Spleen (tissue), 7 donors: ENCODE measurements around the gene TMEM120B.

Experiments used
- POLR2A ChIP-seq, 3 donors: fragments of 450-650 bp; IDR thresholded peaks; one replicate each; pipeline ENCODE4 v1.5.1; 2017; ENCODE audit warnings: antibody characterized with exemption in 3 of 3, mild to moderate bottlenecking in 1 of 3
- POLR2AphosphoS5 ChIP-seq, 3 donors: sonication (generic); formaldehyde crosslinking; IDR thresholded peaks; one replicate each; pipeline ENCODE4 v1.5.1; 2017; ENCODE audit warnings: antibody characterized with exemption in 3 of 3
- TF ChIP-seq, protein P1 (sequence below), 11 experiments: fragments of 200-600 bp in 7 of 11; fragments of 450-650 bp in 4 of 11; sonication (generic) in 4 of 11; IDR thresholded peaks in 8 of 11; conservative IDR thresholded peaks in 3 of 11; 1 replicate in 7 of 11; 2 replicates in 4 of 11; pipeline versions ENCODE4 v1.4.0 to v1.8.0; 2016 to 2021; ENCODE audit warnings: antibody characterized with exemption in 11 of 11, inconsistent platforms in 4 of 11, mild to moderate bottlenecking in 1 of 11
- donor health status: DM: no; HTN: no; CAD: no; lungs with moderate emphysema.
- donor health status: DM: no; HTN: no; CAD: no.
- donor health status: DM: no; HTN: no; CAD: no.

DNA sequence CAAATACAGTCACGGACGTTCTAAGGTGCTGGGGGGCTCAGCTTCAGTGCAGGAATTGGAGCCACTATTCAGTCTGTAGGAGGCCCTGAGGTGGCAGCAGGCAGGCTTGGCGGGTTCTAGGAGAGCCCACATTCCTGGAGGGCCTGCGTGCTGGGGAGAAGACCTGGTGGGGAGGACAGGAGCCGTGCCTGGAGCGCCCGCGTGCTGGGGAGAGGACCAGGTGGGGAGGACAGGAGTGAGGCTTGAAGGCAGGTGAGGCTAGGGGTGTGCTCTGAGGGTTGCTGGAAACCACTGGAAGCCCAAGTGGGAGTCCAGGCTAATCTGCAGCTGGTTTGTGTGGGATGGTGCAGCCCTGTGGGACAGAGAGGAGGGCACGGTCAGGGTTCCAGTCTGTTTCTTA is 57.8 kb downstream of the TMEM120B start:
- TF ChIP-seq, protein P1, sequence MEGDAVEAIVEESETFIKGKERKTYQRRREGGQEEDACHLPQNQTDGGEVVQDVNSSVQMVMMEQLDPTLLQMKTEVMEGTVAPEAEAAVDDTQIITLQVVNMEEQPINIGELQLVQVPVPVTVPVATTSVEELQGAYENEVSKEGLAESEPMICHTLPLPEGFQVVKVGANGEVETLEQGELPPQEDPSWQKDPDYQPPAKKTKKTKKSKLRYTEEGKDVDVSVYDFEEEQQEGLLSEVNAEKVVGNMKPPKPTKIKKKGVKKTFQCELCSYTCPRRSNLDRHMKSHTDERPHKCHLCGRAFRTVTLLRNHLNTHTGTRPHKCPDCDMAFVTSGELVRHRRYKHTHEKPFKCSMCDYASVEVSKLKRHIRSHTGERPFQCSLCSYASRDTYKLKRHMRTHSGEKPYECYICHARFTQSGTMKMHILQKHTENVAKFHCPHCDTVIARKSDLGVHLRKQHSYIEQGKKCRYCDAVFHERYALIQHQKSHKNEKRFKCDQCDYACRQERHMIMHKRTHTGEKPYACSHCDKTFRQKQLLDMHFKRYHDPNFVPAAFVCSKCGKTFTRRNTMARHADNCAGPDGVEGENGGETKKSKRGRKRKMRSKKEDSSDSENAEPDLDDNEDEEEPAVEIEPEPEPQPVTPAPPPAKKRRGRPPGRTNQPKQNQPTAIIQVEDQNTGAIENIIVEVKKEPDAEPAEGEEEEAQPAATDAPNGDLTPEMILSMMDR (IDR thresholded peaks at IDR 0.05 in 8 of 11, conservative IDR thresholded peaks at IDR 0.05 in 3 of 11): no peak
- TF ChIP-seq POLR2A (IDR thresholded peaks at IDR 0.05): no peak
- no peak for TF ChIP-seq POLR2AphosphoS5 (IDR thresholded peaks at IDR 0.05)
